Adrenal gland (tissue), 5 donors: ENCODE results near the gene RCBTB1.

ENCODE experiments used
- POLR2A ChIP-seq, 2 donors: fragments of 450-650 bp; IDR thresholded peaks; one replicate each; pipeline ENCODE4 v1.6.1; 2017; ENCODE audit warnings: antibody characterized with exemption in 2 of 2, mild to moderate bottlenecking in 2 of 2, moderate library complexity in 1 of 2
- TF ChIP-seq, protein P1 (sequence below), 6 experiments: fragments of 450-650 bp in 4 of 6; fragments of 200-600 bp in 2 of 6; sonication (generic) in 1 of 6; IDR thresholded peaks; 1 replicate in 5 of 6; 2 replicates in 1 of 6; pipeline versions ENCODE4 v1.5.1 to v1.8.0; 2016 to 2021; ENCODE audit warnings: antibody characterized with exemption in 6 of 6, mild to moderate bottlenecking in 2 of 6, moderate library complexity in 1 of 6
- donor health status: DM: no; HTN: no; CAD: no.

DNA sequence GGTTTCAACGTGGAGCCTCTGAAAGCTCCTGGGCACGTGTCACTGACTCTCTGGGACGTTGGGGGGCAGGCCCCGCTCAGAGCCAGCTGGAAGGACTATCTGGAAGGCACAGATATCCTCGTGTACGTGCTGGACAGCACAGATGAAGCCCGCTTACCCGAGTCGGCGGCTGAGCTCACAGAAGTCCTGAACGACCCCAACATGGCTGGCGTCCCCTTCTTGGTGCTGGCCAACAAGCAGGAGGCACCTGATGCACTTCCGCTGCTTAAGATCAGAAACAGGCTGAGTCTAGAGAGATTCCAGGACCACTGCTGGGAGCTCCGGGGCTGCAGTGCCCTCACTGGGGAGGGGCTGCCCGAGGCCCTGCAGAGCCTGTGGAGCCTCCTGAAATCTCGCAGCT lies 45.2 kb upstream of the RCBTB1 start:
- TF ChIP-seq POLR2A (IDR thresholded peaks at IDR 0.05): no peak
- TF ChIP-seq, protein P1, sequence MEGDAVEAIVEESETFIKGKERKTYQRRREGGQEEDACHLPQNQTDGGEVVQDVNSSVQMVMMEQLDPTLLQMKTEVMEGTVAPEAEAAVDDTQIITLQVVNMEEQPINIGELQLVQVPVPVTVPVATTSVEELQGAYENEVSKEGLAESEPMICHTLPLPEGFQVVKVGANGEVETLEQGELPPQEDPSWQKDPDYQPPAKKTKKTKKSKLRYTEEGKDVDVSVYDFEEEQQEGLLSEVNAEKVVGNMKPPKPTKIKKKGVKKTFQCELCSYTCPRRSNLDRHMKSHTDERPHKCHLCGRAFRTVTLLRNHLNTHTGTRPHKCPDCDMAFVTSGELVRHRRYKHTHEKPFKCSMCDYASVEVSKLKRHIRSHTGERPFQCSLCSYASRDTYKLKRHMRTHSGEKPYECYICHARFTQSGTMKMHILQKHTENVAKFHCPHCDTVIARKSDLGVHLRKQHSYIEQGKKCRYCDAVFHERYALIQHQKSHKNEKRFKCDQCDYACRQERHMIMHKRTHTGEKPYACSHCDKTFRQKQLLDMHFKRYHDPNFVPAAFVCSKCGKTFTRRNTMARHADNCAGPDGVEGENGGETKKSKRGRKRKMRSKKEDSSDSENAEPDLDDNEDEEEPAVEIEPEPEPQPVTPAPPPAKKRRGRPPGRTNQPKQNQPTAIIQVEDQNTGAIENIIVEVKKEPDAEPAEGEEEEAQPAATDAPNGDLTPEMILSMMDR (IDR thresholded peaks at IDR 0.05): no peak
